Suprapubic skin (tissue), 4 donors: ENCODE measurements around the gene RAD23B.

ENCODE experiments used
- EP300 ChIP-seq: sonication (generic); formaldehyde crosslinking; IDR thresholded peaks from one replicate; pipeline ENCODE4 v1.6.1; 2017; ENCODE audit warnings: antibody characterized with exemption
- POLR2A ChIP-seq, 2 donors: fragments of 450-650 bp; IDR thresholded peaks; one replicate each; pipeline ENCODE4 v1.6.1; 2017; ENCODE audit warnings: antibody characterized with exemption in 2 of 2, mild to moderate bottlenecking in 2 of 2, moderate library complexity in 2 of 2
- POLR2AphosphoS5 ChIP-seq, 3 donors: sonication (generic); formaldehyde crosslinking; IDR thresholded peaks; one replicate each; pipeline ENCODE4 v1.6.1; 2017; ENCODE audit warnings: antibody characterized with exemption in 3 of 3
- TF ChIP-seq, protein P1 (sequence below), 2 donors: fragments of 200-600 bp in 1 of 2; fragments of 450-650 bp in 1 of 2; sonication (generic) in 1 of 2; IDR thresholded peaks; one replicate each; pipeline ENCODE4 v1.5.1; 2016 to 2019; ENCODE audit warnings: antibody characterized with exemption in 2 of 2, mild to moderate bottlenecking in 1 of 2, moderate library complexity in 1 of 2

DNA sequence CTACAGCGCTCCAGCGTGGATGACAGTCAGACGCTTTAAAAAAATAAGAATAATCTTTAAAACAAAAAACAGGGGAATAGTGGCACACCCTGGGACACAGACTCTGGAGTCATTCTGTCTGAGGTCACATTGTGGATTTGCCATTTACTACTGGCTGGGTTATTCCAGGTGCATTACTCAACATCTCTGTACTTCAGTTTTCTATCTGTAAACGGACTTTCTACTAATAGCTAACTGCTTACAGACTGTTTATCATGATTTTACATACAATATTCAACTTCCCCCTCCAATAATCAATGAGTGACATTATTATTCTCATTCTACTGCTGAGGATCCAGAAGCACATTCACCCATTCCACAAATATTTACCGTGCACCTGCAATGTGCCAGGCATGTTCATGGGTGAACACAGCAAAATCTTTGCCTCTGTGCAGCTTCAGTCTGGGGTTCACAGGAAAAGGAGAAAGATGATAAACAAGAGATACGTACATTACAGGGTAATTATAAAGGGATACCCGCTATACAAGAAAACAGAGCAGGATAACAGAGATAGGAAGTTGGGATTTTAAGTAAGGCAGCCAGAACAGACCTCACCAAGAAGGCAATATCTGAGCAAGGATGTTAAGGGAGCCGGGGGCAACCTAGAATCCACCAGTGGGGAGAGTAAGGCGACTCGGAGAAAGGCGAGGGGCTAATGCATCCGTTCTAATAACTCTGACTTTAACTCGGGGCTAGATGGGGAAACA, 984 bp upstream of the RAD23B start:
- TF ChIP-seq, protein P1, sequence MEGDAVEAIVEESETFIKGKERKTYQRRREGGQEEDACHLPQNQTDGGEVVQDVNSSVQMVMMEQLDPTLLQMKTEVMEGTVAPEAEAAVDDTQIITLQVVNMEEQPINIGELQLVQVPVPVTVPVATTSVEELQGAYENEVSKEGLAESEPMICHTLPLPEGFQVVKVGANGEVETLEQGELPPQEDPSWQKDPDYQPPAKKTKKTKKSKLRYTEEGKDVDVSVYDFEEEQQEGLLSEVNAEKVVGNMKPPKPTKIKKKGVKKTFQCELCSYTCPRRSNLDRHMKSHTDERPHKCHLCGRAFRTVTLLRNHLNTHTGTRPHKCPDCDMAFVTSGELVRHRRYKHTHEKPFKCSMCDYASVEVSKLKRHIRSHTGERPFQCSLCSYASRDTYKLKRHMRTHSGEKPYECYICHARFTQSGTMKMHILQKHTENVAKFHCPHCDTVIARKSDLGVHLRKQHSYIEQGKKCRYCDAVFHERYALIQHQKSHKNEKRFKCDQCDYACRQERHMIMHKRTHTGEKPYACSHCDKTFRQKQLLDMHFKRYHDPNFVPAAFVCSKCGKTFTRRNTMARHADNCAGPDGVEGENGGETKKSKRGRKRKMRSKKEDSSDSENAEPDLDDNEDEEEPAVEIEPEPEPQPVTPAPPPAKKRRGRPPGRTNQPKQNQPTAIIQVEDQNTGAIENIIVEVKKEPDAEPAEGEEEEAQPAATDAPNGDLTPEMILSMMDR (IDR thresholded peaks at IDR 0.05) = no peak
- no peak for TF ChIP-seq EP300
- TF ChIP-seq POLR2A (IDR thresholded peaks at IDR 0.05) = no peak
- no peak for TF ChIP-seq POLR2AphosphoS5 (IDR thresholded peaks at IDR 0.05)
